T-helper 2 cell treated with Interferon-gamma antibody and Interleukin-4, amounts not matched to agents 100 ng/mL and 5 ng/mL, for 36 hours (primary cell): ENCODE measurements around the gene CEACAM4. TPM values are rescaled to one million over a fixed set of nuclear protein-coding genes. Genes with fewer than 3 reads are reported as not detected.
"Not testable (repeated sequence)": the region's sequence is repeated elsewhere in the genome, so short reads cannot be mapped to it uniquely, and the experiment has no call there.

Source experiments
- intact Hi-C: fragments of 100-400 bp; cut with micrococcal nuclease; formaldehyde crosslinking; loops from one replicate; pipeline ENCODE4 v1.15.1; 2023
- total RNA-seq: library from RNA; stranded (reverse); gene quantifications from 2 replicates; pipeline ENCODE4 v1.2.3, GENCODE V29; 2022

Gene CEACAM4
- total RNA-seq, 1 donor from 2014 or later = not detected

DNA sequence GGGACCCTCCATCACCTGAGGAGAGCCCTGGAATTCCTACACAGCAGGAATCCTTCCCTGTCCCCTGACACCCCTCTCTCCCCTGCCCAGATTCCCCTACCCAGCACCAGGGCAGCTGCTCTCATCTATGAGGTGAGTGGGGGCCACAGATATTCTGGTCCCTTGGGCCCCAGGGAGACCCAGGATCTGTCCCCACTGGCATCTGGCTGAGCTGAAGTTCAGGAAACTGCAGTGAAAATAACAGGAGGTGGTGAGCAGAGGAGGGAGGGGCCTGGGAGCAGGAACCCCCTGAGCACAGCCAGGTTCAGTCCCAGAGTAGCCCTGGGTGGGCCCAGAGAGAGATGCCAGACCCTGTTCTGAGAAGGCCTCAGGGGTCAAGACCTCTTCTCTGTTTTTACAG lies 40.8 kb downstream of the CEACAM4 start:
- intact Hi-C loops = no loop called here

DNA sequence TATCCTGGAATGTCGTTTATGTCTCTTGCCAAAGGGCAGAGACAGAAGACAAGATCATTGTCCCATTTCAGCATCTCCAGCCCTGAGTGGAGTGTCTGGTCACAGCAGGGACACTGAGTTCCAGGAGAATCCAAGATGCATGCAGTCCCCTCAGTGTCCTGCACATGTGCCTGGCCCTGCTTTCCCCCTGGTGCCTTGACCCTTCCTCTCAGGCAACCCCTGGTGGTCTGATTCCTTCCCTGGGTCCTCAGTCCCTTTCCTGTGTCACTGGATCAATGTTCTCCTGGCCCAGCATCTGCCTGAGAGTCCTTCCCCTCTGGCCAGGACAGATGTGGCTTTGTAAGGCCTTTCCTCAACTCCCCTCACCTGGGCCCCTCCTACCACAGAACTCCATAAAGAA lies 41.9 kb downstream of the CEACAM4 start:
- intact Hi-C loops = no loop called here

DNA sequence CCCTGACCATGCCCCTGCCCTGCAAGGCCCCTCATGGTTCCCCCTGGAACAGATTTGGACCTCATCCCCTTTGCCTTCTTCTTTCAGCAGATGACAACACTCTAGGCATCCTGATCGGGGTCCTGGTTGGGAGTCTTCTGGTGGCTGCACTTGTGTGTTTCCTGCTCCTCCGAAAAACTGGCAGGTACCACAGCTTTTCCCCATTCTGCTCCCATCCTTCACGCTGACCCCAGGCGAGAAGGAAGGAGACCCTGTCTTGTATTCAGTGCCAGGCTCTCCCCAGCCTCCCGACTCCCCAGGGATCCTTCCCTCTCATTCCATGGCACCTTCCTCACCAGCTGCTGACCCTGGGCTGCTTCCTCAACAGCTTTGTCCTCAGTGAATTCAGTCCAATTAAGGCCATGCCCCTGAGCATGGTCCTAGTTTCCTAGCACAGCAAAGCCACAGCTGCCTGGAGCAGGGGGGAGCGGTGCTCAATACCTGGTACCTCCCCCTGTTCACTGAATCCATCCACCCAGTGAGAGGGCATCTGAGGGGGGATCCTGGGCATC lies 42.5 kb downstream of the CEACAM4 start:
- intact Hi-C loops = no loop called here

DNA sequence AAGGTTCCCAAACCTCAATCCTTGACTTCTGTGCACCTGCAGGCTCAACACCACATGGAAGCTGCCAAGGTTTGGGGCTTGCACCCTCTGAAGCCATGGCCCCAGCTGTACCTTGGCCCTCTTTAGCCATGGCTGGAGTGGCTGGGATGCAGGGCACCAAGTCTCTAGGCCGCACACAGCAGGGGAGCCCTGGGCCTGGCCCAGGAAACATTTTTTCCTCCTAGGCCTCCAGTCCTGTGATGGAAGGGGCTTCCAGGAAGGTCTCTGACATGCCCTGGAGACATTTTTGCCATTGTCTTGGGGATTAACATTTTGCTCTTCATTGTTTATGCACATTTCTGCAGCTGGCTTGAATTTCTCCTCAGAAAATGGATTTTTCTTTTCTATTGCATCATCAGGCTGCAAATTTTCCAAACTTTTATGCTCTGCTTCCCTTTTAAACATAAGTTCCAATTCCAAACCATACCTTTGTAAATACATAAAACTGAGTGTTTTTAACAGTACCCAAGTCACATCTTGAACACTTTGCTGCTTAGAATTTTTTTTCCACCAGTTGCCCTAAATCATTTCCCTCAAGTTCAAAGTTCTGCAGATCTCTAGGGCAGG lies 44.2 kb downstream of the CEACAM4 start:
- intact Hi-C loops = not testable (repeated sequence)

DNA sequence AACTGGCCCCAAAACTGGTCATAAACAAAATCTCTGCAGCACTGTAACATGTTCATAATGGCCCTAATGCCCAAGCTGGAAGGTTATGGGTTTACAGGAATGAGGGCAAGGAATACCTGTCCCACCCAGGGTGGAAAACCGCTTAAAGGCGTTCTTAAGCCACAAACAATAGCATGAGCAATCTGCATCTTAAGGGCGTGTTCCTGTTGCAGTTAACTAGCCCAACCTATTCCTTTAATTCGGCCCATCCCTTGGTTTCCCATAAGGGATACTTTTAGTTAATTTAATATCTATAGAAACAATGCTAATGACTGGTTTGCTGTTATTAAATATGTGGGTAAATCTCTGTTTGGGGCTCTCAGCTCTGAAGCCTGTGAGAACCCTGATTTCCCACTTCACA lies 45.8 kb downstream of the CEACAM4 start:
- intact Hi-C loops = not testable (repeated sequence)

DNA sequence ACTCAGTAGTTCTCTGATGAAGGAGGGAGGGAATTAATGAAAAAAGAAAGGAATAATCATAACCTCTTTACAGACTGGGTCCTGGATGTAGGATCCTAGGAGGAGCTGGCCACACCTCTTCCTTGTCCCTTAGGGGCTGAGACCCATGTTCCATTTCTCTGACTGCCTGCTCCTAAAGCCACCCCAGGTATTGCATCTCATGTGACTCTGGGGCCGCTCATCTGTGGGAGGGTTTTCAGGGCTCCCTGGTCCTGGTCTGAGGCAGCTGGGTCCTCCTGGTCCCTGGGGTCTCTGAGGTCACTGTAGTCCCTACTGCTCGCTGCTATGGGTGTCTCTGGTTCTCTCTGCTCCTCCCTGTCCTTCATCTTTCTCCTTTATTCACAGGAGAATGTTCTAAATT lies 48.0 kb downstream of the CEACAM4 start:
- intact Hi-C loops = no loop called here

DNA sequence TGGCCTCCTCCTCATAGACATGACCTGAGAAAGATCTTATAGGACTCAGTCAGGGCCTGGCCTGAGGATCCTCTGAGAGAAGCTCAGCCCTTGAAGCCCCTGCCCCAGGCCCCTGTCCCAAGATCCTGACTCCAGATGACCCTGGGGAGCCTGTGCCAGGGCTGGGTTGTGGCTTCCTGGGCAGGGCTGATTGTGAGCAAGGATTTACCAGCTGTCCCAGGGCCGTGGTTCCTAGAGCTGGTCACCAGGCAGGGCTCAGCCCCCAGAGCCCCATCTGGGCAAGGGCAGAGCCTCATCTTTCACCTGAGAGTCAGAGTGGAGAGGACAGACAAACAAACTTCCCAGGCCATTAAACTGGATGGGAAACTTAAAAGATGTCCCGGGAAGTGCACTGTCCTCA lies 49.0 kb downstream of the CEACAM4 start:
- intact Hi-C loops = no loop called here

DNA sequence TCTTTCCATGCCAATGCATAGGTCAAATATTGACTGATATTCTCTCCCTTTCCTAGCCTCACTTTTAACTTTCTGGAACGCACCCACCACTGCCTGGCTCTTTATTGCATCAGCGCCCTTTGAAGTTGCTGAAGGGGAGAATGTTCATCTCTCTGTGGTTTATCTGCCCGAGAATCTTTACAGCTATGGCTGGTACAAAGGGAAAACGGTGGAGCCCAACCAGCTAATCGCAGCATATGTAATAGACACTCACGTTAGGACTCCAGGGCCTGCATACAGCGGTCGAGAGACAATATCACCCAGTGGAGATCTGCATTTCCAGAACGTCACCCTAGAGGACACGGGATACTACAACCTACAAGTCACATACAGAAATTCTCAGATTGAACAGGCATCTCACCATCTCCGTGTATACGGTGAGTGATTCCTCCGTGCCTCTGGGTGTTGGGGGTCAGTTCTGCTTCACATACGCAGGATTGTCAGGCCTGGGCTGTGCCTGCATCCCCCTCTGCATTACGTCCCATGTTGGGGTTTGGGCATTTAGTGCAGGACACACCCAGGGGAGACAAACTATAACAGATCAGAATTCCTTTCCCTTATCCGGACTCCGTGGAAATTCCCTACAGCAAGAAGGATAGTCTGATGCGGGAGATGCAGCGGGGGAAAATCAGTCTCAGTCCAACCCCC lies 49.6 kb downstream of the CEACAM4 start:
- intact Hi-C loops = no loop called here

DNA sequence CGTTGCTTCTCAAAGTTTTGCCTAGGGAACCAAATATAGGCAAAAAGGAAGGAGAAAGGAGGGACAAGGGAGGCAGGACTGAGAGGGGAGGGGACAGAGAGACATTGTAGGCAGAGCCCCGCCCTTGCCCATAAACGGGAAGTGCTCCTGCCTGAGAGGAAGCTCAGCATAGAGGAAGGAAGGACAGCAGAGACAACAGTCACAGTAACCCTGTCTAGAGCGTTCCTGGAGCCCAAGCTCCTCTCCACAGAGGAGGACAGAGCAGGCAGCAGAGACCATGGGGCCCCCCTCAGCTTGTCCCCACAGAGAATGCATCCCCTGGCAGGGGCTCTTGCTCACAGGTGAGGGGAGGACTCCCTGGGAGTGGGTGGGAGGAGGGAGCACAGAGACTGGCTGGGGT lies 50.9 kb downstream of the CEACAM4 start, which contains the start of gene CEACAM21:
Gene CEACAM21, plus strand, starts transcription at position 169 of the 400 bp plus-strand sequence. Its CDS starts 109 bp downstream, at position 278.
- intact Hi-C loops = no loop called here

DNA sequence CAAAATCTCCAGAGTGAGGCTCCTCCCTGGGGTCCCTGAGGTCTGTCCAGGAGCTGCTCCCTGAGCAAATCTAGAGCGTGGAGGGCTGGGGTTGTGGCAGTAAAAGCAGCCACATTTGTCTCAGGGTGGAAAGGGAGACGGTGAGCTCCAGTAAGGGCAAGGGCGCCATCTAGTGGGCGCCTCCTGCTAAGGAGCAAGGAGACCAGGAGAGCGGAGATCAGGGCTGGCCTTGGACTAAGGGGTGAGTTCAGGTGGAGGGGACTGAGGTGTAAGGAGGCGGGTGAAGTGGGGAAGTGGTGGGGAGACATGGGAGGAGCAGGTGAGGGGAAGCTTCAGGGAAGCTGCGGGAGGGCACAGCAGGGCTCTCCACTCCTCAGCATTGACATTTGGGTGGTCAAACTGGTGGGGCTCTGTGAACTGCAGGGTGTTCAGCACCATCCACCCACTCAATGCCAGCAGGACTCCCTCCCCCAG lies 56.2 kb downstream of the CEACAM4 start:
- intact Hi-C loops = loop anchor here (1.0 kb wide), 4 partner anchors 25 to 121 kb away; no protein-coding TSS in a partner anchor

DNA sequence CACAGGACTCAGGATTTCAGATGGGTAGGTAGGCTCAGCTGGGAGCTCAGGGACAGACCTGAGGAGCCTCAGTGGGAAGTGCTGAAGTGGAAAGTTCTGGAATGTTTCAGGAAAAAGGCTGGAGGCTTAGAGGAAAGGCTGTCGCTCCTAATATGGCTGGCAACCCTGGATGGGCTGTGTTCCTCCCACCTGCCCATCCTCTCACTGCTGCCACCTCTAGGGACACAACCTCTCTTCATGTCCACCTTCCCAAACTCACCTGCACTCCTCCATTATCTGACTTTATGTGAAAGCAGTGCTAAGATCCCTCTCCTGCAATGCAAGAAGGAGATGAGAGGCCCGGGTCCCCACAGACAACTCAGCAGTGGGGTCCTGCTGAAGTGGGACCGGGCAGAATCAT lies 56.7 kb downstream of the CEACAM4 start:
- intact Hi-C loops = loop anchor here (1.0 kb wide), 4 partner anchors 25 to 121 kb away; no protein-coding TSS in a partner anchor

DNA sequence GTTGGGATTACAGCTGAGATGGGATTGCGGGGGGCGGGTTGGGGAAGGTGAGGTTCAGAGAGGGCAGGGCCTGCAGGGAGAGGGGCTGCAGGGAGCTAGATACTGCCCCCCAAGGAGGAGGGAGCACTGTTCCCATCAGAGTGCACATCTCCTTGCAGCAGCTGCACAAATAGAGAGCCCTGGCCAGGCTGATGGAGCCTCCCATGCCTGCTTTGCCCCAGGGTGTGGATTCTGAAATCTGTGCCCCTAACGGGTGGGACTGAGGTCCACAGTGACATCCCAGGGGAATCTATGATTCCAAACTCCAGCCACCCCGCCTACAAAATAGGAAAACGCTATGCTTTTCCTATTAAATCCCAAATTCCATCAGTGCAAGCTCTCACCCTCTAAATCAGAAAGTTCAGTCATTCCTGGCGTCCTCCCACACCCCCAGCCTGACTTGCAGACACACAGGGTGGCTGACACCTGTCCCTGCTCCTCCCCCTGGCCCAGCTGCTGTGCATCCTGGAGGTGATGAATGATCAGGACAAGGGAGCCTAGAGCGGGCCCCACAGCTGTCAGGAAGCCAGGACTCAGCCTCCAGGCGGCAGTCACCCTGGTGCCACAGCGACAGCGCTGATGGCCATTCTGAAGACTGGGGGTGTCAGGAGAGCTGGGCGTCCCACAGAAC lies 57.3 kb downstream of the CEACAM4 start:
- intact Hi-C loops = loop anchor here (1.0 kb wide), 4 partner anchors 26 to 120 kb away; no protein-coding TSS in a partner anchor

Other genes starting within 250 kb of the CEACAM4 start
- 32.3 and 37.7 TPM in 2 replicates for gene EXOSC5, start 229.7 kb downstream of the CEACAM4 start, total RNA-seq
- 16.8 and 19.5 TPM in 2 replicates for gene BCKDHA, start 229.3 kb downstream of the CEACAM4 start, total RNA-seq
- gene B3GNT8, start 199.7 kb downstream of the CEACAM4 start, total RNA-seq = 2.4 and 2.8 TPM in 2 replicates
- 44.5 and 48.9 TPM in 2 replicates for gene DMAC2, start 187.2 kb downstream of the CEACAM4 start, total RNA-seq
- not detected in 2 replicates for gene ERICH4, start 183.9 kb downstream of the CEACAM4 start, total RNA-seq
- gene CEACAM21, start 50.9 kb downstream of the CEACAM4 start, total RNA-seq = 44.3 and 49.9 TPM in 2 replicates
- gene CEACAM7, start 61.2 kb upstream of the CEACAM4 start, total RNA-seq = not detected in 2 replicates
- not detected in 2 replicates for gene CEACAM5, start 81.6 kb upstream of the CEACAM4 start, total RNA-seq
- not detected in 2 replicates for gene CEACAM6, start 128.5 kb upstream of the CEACAM4 start, total RNA-seq
- not detected in 2 replicates for gene CEACAM3, start 169.5 kb upstream of the CEACAM4 start, total RNA-seq
- gene LYPD4, start 217.6 kb upstream of the CEACAM4 start, total RNA-seq = not detected in 2 replicates
- gene DMRTC2, start 218.0 kb upstream of the CEACAM4 start, total RNA-seq = not detected in 2 replicates
- 2,743 and 2,797 TPM in 2 replicates for gene RPS19, start 233.2 kb upstream of the CEACAM4 start, total RNA-seq